ENCODE results near the gene ADRA2C. TPM values are rescaled to one million over a fixed set of nuclear protein-coding genes. Genes with fewer than 3 reads are reported as not detected.

Gene ADRA2C
- total and polyA plus RNA-seq, 2 of the 13 experiments (the other 11 are each of a cell fraction or from before 2014, with no cell fraction given): 15.4 to 69.7 TPM

DNA sequence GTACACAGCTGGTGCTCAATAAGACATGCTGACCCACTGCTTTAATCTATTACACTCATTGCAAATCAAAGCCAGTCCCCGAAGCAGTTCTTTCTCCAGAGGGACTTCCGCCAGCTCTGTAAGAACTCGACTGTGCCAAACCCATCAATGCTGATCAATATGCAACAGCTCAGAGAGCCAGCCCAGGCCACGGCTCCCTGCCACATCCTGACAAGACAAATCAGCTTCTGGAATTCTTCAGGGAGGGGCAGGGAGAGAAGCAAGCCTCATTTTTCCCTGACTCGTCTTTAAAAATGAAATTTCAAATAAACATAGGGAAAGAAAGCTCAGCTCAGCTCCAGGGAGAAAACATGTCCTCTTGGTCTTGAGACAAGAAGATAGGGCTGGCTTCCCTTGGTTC is 5.3 kb upstream of the ADRA2C start:
- no peak overlapping the region for H2AFZ ChIP-seq (ENCODE audit: low read length)
- H3K27me3 ChIP-seq (ENCODE audit: control insufficient read depth in 1 of 2, insufficient read depth in 2 of 2, low read length in 2 of 2): peaks cover 4 to 42% of the 10 kb centered on the region in 2 experiments
- CTCF ChIA-PET (ENCODE audit: low intra/inter-chr PET ratio, low total read pairs): no interaction called here
- 0% methylated on average over 2 of the region's 5 CpGs for WGBS (ENCODE audit: low lambda C conversion rate)
- no peaks in the 10 kb centered on the region; a peak in 1 of 5 replicates for H3K36me3 ChIP-seq (replicated peaks in 1 of 2; ENCODE audit: control insufficient read depth in 1 of 2, insufficient read depth in 2 of 2, low read length in 2 of 2)
- H3K9ac ChIP-seq (ENCODE audit: insufficient read depth, low read depth, low read length): no peak overlapping the region
- no peak for FAIRE-seq
- TF ChIP-seq, protein P1, sequence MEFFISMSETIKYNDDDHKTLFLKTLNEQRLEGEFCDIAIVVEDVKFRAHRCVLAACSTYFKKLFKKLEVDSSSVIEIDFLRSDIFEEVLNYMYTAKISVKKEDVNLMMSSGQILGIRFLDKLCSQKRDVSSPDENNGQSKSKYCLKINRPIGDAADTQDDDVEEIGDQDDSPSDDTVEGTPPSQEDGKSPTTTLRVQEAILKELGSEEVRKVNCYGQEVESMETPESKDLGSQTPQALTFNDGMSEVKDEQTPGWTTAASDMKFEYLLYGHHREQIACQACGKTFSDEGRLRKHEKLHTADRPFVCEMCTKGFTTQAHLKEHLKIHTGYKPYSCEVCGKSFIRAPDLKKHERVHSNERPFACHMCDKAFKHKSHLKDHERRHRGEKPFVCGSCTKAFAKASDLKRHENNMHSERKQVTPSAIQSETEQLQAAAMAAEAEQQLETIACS (CRISPR knock-in tag; IDR thresholded peaks at IDR 0.05): no peak
- TF ChIP-seq PAF1 (CRISPR knock-in tag; IDR thresholded peaks at IDR 0.05) (no peak), REPIN1 (CRISPR knock-in tag; IDR thresholded peaks at IDR 0.05; ENCODE audit: borderline replicate concordance, low read depth) (no peak), ZNF17 (CRISPR knock-in tag; IDR thresholded peaks at IDR 0.05) (no peak), ZSCAN30 (CRISPR knock-in tag; IDR thresholded peaks at IDR 0.05) (no peak), MAF1 (CRISPR knock-in tag; IDR thresholded peaks at IDR 0.05; ENCODE audit: borderline replicate concordance) (no peak), ZNF605 (CRISPR knock-in tag; IDR thresholded peaks at IDR 0.05) (no peak), BHLHE40 (IDR thresholded peaks at IDR 0.05; ENCODE audit: low read length) (no peak), ZNF781 (CRISPR knock-in tag; IDR thresholded peaks at IDR 0.05; ENCODE audit: borderline replicate concordance, not compliant biosample characterization) (no peak), ZNF510 (CRISPR knock-in tag; IDR thresholded peaks at IDR 0.05; ENCODE audit: low read depth) (no peak), ASH2L (IDR thresholded peaks at IDR 0.05; ENCODE audit: insufficient read length, low read depth, low read length) (no peak), ZNF883 (CRISPR knock-in tag; IDR thresholded peaks at IDR 0.05; ENCODE audit: not compliant biosample characterization) (no peak), ZNF496 (CRISPR knock-in tag; IDR thresholded peaks at IDR 0.05; ENCODE audit: insufficient replicate concordance) (no peak)
- TF ChIP-seq, protein P2, sequence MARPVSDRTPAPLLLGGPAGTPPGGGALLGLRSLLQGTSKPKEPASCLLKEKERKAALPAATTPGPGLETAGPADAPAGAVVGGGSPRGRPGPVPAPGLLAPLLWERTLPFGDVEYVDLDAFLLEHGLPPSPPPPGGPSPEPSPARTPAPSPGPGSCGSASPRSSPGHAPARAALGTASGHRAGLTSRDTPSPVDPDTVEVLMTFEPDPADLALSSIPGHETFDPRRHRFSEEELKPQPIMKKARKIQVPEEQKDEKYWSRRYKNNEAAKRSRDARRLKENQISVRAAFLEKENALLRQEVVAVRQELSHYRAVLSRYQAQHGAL (CRISPR knock-in tag; IDR thresholded peaks at IDR 0.05; ENCODE audit: not compliant biosample characterization): no peak
- TF ChIP-seq, protein P3, sequence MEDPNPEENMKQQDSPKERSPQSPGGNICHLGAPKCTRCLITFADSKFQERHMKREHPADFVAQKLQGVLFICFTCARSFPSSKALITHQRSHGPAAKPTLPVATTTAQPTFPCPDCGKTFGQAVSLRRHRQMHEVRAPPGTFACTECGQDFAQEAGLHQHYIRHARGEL (CRISPR knock-in tag; IDR thresholded peaks at IDR 0.05): no peak
- in situ Hi-C loops (cut with HindIII; ENCODE audit: extremely low pct_ligation_motif_present, low pct_unique_long_range_greater_than_20kb): no loop called here
- no peaks in the 10 kb centered on the region for H3K79me2 ChIP-seq (ENCODE audit: insufficient read depth, low read length)
- no peak overlapping the region for H3K27ac ChIP-seq (ENCODE audit: extremely low read length, insufficient read depth, low read length)
- no peak for DNase-seq (ENCODE audit: low spot score)
- ATAC-seq: no peak
- H3K4me1 ChIP-seq (ENCODE audit: insufficient read depth, low read length): peaks cover 10% of the 10 kb centered on the region; the same call in 1 of the 2 replicates
- no peaks in the 10 kb centered on the region for H3K9me3 ChIP-seq (ENCODE audit: low read length)
- intact Hi-C loops (cut with micrococcal nuclease; ENCODE audit: unreplicated experiment): no loop called here
- no peaks in the 10 kb centered on the region for H4K20me1 ChIP-seq (ENCODE audit: insufficient read depth, low read length)
- POLR2A ChIA-PET: interaction anchor here (0.9 kb wide), 1 partner anchor 76 kb away, joined by 5 read pairs; no protein-coding TSS in a partner anchor
- H3K4me3 ChIP-seq (replicated peaks in 1 of 3; ENCODE audit: insufficient read depth in 1 of 3, low read depth in 2 of 3, low read length in 3 of 3): no peak overlapping the region
- no peak overlapping the region for H3K4me2 ChIP-seq (ENCODE audit: low read depth, low read length)
- BruUV-seq (replicated peaks): no TSS peak

Data from HepG2 (cell line).